Keratinocyte (primary cell): Measurements from ENCODE around the gene EVI5. TPM values are rescaled to one million over a fixed set of nuclear protein-coding genes. Genes with fewer than 3 reads are reported as not detected.

Experiments
- DNase-seq: peaks from one replicate; pipeline ENCODE4 v3.0.0-alpha.2; 2011; ENCODE audit warnings: low read depth, missing footprints, low spot score
- FAIRE-seq: peaks from 2 replicates; lab custom pipeline; 2011; peaks lifted over from hg19 to GRCh38; lab: Jason Lieb, UNC
- H2AFZ ChIP-seq: 2 replicates; pipeline ENCODE4 v1.6.0; 2012; ENCODE audit warnings: low read length, control low read depth, inconsistent platforms; ENCODE audit not compliant: control insufficient read depth
- H3K27ac ChIP-seq: 2 replicates; pipeline ENCODE4 v1.5.1; 2011; ENCODE audit warnings: low read length; ENCODE audit not compliant: control insufficient read depth, insufficient read depth
- H3K27me3 ChIP-seq: 3 replicates; pipeline ENCODE4 v1.6.0; 2011; ENCODE audit warnings: low read length; ENCODE audit not compliant: control insufficient read depth, insufficient read depth; ENCODE audit errors: extremely low read depth
- H3K36me3 ChIP-seq, 2 experiments: 2 replicates in 1 of 2; 3 replicates in 1 of 2; pipeline ENCODE4 v1.5.1; 2011; ENCODE audit warnings: low read length in 2 of 2, mild to moderate bottlenecking in 1 of 2; ENCODE audit not compliant: control insufficient read depth in 2 of 2, insufficient read depth in 2 of 2; ENCODE audit errors: extremely low read depth in 1 of 2
- H3K4me1 ChIP-seq: 3 replicates; pipeline ENCODE4 v1.5.1; 2011; ENCODE audit warnings: low read length; ENCODE audit not compliant: control insufficient read depth, insufficient read depth; ENCODE audit errors: extremely low read depth
- H3K4me2 ChIP-seq: 3 replicates; pipeline ENCODE4 v1.6.0; 2011; ENCODE audit warnings: low read depth, low read length; ENCODE audit not compliant: control insufficient read depth, insufficient read depth; ENCODE audit errors: extremely low read depth
- H3K4me3 ChIP-seq, 3 experiments: fragments of 200-600 bp in 1 of 3; sonication (generic) in 1 of 3; 2 replicates in 2 of 3; 3 replicates in 1 of 3; pipeline ENCODE4 v1.5.1; 2011 to 2016; ENCODE audit warnings: low read length in 3 of 3, mild to moderate bottlenecking in 3 of 3, control low read depth in 2 of 3, inconsistent platforms in 1 of 3, low read depth in 1 of 3, mixed read lengths in 1 of 3, mixed run types in 1 of 3, moderate library complexity in 1 of 3; ENCODE audit not compliant: control insufficient read depth in 2 of 3, insufficient read depth in 2 of 3; ENCODE audit errors: extremely low read depth in 1 of 3
- H3K79me2 ChIP-seq: 2 replicates; pipeline ENCODE4 v1.6.0; 2012; ENCODE audit warnings: low read length; ENCODE audit not compliant: control insufficient read depth, insufficient read depth
- H3K9ac ChIP-seq: 3 replicates; pipeline ENCODE4 v1.6.0; 2011; ENCODE audit warnings: low read length; ENCODE audit not compliant: control insufficient read depth, insufficient read depth; ENCODE audit errors: extremely low read depth
- H3K9me1 ChIP-seq: 3 replicates; pipeline ENCODE4 v1.6.0; 2011; ENCODE audit warnings: low read length; ENCODE audit not compliant: control insufficient read depth, insufficient read depth; ENCODE audit errors: extremely low read depth
- H3K9me3 ChIP-seq: 2 replicates; pipeline ENCODE4 v1.5.1; 2012; ENCODE audit warnings: low read depth, low read length; ENCODE audit not compliant: control insufficient read depth
- H4K20me1 ChIP-seq: 3 replicates; pipeline ENCODE4 v1.6.0; 2011; ENCODE audit warnings: low read length; ENCODE audit not compliant: control insufficient read depth, insufficient read depth; ENCODE audit errors: extremely low read depth
- EZH2 ChIP-seq: IDR thresholded peaks from one replicate; pipeline ENCODE4 v1.6.1; 2012; ENCODE audit warnings: inconsistent platforms, mild to moderate bottlenecking, low read length, moderate library complexity
- dilution Hi-C: fragments of 300-500 bp; cut with MboI; formaldehyde crosslinking; loops from one replicate; pipeline ENCODE4 v1.7.0; 2020; ENCODE audit warnings: low sequenced_read_pairs; ENCODE audit not compliant: extremely low pct_ligation_motif_present
- polyA minus RNA-seq, 3 experiments: library from RNA; depleted of rRNA, polyadenylated mRNA; stranded (reverse); fragments of >200 nt; gene quantifications; 1 replicate in 1 of 3; 2 replicates in 1 of 3; 3 replicates in 1 of 3; pipeline ENCODE4 v1.2.3, GENCODE V29; 2011
- polyA plus RNA-seq, 5 experiments: library from polyadenylated mRNA; depleted of rRNA in 3 of 5; stranded (reverse) in 3 of 5; stranded (forward) in 1 of 5; unstranded in 1 of 5; fragments of >200 nt; gene quantifications; 1 replicate in 1 of 5; 2 replicates in 3 of 5; 3 replicates in 1 of 5; pipeline versions ENCODE4 v1.2.1 to v1.2.3, GENCODE V29; 2011 to 2012; ENCODE audit warnings: missing spikeins in 2 of 5, low read depth in 1 of 5, low replicate concordance in 1 of 5
- TF ChIP-seq, protein P1 (sequence below), 3 experiments: IDR thresholded peaks in 1 of 3; conservative IDR thresholded peaks in 1 of 3; optimal IDR thresholded peaks in 1 of 3; 2 replicates in 2 of 3; 3 replicates in 1 of 3; pipeline versions ENCODE3 to v1.5.1; 2011; ENCODE audit warnings: low read length in 3 of 3, mild to moderate bottlenecking in 3 of 3, moderate library complexity in 2 of 3, control low read depth in 1 of 3, inconsistent platforms in 1 of 3; ENCODE audit not compliant: insufficient read depth in 2 of 3; ENCODE audit errors: extremely low read depth in 1 of 3

The EVI5 gene
- polyA plus RNA-seq (11.2 to 25.4 TPM (median 23.2 TPM) in 3 replicates), polyA minus RNA-seq (7.9 to 28.7 TPM (median 10.5 TPM) in 3 replicates)
- 231 TPM for polyA plus RNA-seq (2011; ENCODE audit: low read depth)
- 12.5 and 18.7 TPM in 2 replicates for polyA plus RNA-seq (2011; cell fraction: cytosol; rRNA removed)
- polyA plus RNA-seq (2011; cell fraction: nucleus; rRNA removed), result 17.6 and 22.9 TPM in 2 replicates
- polyA plus RNA-seq (2012; ENCODE audit: low replicate concordance), result 8.4 and 23.4 TPM in 2 replicates
- 54.3 TPM for polyA minus RNA-seq (2011; cell fraction: cytosol; rRNA and poly(A)+ RNA removed)
- polyA minus RNA-seq (2011; cell fraction: nucleus; rRNA and poly(A)+ RNA removed), result 36.1 and 68.0 TPM in 2 replicates

DNA sequence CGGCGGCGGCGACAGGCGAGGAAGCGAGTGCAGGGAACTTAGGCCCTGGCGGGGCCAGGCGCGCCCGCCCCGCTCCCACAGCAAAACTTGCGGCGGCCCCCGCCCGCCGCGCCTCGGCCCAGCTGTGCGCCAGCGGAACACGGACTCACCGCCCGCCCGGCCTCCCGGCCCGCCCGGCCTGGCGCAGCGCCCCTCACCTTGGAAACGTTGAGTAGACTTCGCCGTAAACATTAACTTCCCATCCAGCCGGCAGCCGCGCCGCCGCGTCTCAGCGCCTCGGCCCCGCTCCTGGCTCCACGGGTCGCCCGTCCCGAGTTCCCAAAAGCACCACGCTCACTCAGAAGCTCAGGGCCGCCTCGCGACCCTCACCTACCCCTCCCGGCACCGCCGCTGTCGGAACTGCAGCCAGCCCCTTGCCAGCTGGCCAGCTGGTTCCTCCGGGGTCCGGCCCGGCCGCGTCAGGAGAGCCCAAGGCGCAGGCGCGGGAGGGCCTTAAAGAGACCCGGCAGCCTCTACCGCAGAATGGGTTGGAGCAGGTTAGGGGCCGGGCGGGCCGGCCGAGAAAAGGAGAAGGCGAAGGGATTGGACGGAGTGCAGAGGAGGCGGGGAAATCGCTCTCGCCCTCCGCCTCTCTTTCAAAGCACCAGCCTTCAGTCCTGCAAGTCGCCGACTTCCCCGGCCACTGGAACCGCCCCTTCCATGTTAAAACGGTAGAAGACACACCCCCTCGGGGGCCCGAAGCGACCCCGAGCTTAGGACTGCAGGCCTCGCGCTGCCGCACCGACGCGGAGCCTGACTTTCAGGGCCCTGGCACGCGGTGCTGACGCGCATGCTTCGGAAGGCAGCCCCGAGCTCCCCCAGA is at the start of gene EVI5:
Gene EVI5 (minus strand): TSS at position 470 of the 862 bp plus-strand sequence. CDS start 48,562 bp downstream, outside the sequence.
- Histone ChIP-seq H3K4me3 (peak within 1 kb of the TSS; percentile 54 to 85 (median 76)), H3K4me1 (peaks cover 8% of the 10 kb centered on the region), H3K9me3 (no peaks in the 10 kb centered on the region), H3K9ac (peak within 1 kb of the TSS; percentile 92), H3K27ac (peak within 1 kb of the TSS; percentile 85), H3K27me3 (no peaks in the 10 kb centered on the region), H3K9me1 (peaks cover 2% of the 10 kb centered on the region), H4K20me1 (no peaks in the 10 kb centered on the region), H3K4me2 (peak within 1 kb of the TSS; percentile 53), H3K79me2 (peaks cover 34% of the 10 kb centered on the region), H3K36me3 (peaks cover 0 to 2% of the 10 kb centered on the region in 2 experiments), H2AFZ (peak within 1 kb of the TSS; percentile 90)
- FAIRE-seq, result peak; percentile 79
- dilution Hi-C loops, result no loop called here
- TF ChIP-seq EZH2, result no peak
- TF ChIP-seq, protein P1, sequence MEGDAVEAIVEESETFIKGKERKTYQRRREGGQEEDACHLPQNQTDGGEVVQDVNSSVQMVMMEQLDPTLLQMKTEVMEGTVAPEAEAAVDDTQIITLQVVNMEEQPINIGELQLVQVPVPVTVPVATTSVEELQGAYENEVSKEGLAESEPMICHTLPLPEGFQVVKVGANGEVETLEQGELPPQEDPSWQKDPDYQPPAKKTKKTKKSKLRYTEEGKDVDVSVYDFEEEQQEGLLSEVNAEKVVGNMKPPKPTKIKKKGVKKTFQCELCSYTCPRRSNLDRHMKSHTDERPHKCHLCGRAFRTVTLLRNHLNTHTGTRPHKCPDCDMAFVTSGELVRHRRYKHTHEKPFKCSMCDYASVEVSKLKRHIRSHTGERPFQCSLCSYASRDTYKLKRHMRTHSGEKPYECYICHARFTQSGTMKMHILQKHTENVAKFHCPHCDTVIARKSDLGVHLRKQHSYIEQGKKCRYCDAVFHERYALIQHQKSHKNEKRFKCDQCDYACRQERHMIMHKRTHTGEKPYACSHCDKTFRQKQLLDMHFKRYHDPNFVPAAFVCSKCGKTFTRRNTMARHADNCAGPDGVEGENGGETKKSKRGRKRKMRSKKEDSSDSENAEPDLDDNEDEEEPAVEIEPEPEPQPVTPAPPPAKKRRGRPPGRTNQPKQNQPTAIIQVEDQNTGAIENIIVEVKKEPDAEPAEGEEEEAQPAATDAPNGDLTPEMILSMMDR (optimal IDR thresholded peaks at IDR 0.05 in 1 of 3, IDR thresholded peaks at IDR 0.05 in 1 of 3, conservative IDR thresholded peaks at IDR 0.05 in 1 of 3; ENCODE audit: extremely low read depth in 1 of 3, insufficient read depth in 2 of 3, low read length in 3 of 3), result no peak
- peak; percentile 81 for DNase-seq

DNA sequence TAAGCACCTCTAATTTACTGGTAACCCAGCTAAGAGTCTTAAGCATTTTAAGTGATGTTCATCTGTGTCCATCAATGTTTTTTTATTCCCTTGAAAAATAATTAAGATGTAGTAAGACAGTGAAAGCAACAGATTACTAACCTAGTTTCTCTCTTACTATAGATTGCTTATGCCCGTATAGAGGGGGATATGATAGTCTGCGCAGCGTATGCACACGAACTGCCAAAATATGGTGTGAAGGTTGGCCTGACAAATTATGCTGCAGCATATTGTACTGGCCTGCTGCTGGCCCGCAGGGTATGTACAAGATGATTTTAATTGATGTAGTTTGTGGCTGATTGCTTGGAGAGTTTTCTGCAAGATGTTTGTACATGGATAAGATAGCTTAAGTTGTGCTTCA is 49.7 kb upstream of the EVI5 start:
- no peaks in the 10 kb centered on the region for H3K9me3 ChIP-seq
- H3K27me3 ChIP-seq, result no peaks in the 10 kb centered on the region
- H3K27ac ChIP-seq, result no peak overlapping the region
- dilution Hi-C loops, result no loop called here
- peaks cover 78% of the 10 kb centered on the region for H3K79me2 ChIP-seq
- no peaks in the 10 kb centered on the region for H3K9me1 ChIP-seq
- H3K36me3 ChIP-seq, result peaks cover 19 to 26% of the 10 kb centered on the region in 2 experiments
- H3K4me1 ChIP-seq, result peaks cover 24% of the 10 kb centered on the region
- FAIRE-seq (no peak), DNase-seq (no peak)
- H2AFZ ChIP-seq, result no peak overlapping the region
- H3K4me2 ChIP-seq, result peak overlapping the region; percentile 90
- H3K9ac ChIP-seq, result peak overlapping the region; percentile 100
- peak overlapping the region in 2 of 3 experiments; percentile 98 to 99 for H3K4me3 ChIP-seq
- TF ChIP-seq, protein P1 (optimal IDR thresholded peaks at IDR 0.05 in 1 of 3, IDR thresholded peaks at IDR 0.05 in 1 of 3, conservative IDR thresholded peaks at IDR 0.05 in 1 of 3; ENCODE audit: extremely low read depth in 1 of 3, insufficient read depth in 2 of 3, low read length in 3 of 3), result no peak
- TF ChIP-seq EZH2, result no peak
- peaks cover 39% of the 10 kb centered on the region for H4K20me1 ChIP-seq
